H9 (cell line): ENCODE measurements around the gene BIN1. TPM values are rescaled to one million over a fixed set of nuclear protein-coding genes. Genes with fewer than 3 reads are reported as not detected.
A peak's percentile ranks its signal among the peaks of the same experiment; 100 is the strongest.

Experiments
- DNase-seq: peaks from one replicate; pipeline ENCODE4 v3.0.0-alpha.2; 2017
- H2AFZ ChIP-seq: one replicate; pipeline ENCODE4 v1.6.1; 2013; ENCODE audit warnings: mild to moderate bottlenecking, low read length, control low read depth, moderate library complexity
- H2AK5ac ChIP-seq: 2 replicates; pipeline ENCODE4 v1.6.1; 2013; ENCODE audit warnings: low read length, control low read depth, mixed read lengths; ENCODE audit not compliant: insufficient read length
- H2BK120ac ChIP-seq: one replicate; pipeline ENCODE4 v1.6.1; 2013; ENCODE audit warnings: low read depth, mild to moderate bottlenecking, low read length, control low read depth, inconsistent platforms; ENCODE audit not compliant: poor library complexity, severe bottlenecking
- H2BK12ac ChIP-seq: 2 replicates; pipeline ENCODE4 v1.6.1; 2013; ENCODE audit warnings: low read length, control low read depth, mixed read lengths, low read depth; ENCODE audit not compliant: insufficient read length
- H2BK15ac ChIP-seq: 2 replicates; pipeline ENCODE4 v1.6.1; 2013; ENCODE audit warnings: low read depth, low read length, control low read depth
- H2BK20ac ChIP-seq: one replicate; pipeline ENCODE4 v1.6.1; 2013; ENCODE audit warnings: low read depth, mild to moderate bottlenecking, low read length, control low read depth, inconsistent platforms; ENCODE audit not compliant: poor library complexity, severe bottlenecking
- H2BK5ac ChIP-seq: 2 replicates; pipeline ENCODE4 v1.6.1; 2013; ENCODE audit warnings: low read length, control low read depth, mixed read lengths; ENCODE audit not compliant: insufficient read length
- H3K14ac ChIP-seq: 2 replicates; pipeline ENCODE4 v1.6.1; 2013; ENCODE audit warnings: low read length, control low read depth; ENCODE audit not compliant: insufficient read depth
- H3K18ac ChIP-seq: 2 replicates; pipeline ENCODE4 v1.6.1; 2013; ENCODE audit warnings: low read depth, mild to moderate bottlenecking, mixed read lengths, low read length, control low read depth; ENCODE audit not compliant: insufficient read length
- H3K23ac ChIP-seq: 2 replicates; pipeline ENCODE4 v1.6.1; 2013; ENCODE audit warnings: low read length, control low read depth, mixed read lengths, low read depth; ENCODE audit not compliant: insufficient read length
- H3K23me2 ChIP-seq: 2 replicates; pipeline ENCODE4 v1.6.1; 2013; ENCODE audit warnings: low read depth, mild to moderate bottlenecking, mixed read lengths, low read length, control low read depth; ENCODE audit not compliant: insufficient read length, poor library complexity, severe bottlenecking
- H3K27ac ChIP-seq: 2 replicates; pipeline ENCODE4 v1.5.1; 2013; ENCODE audit warnings: low read length, control low read depth, mixed read lengths, low read depth; ENCODE audit not compliant: insufficient read length
- H3K27me3 ChIP-seq: 2 replicates; pipeline ENCODE4 v1.6.1; 2013; ENCODE audit warnings: low read length, control low read depth, inconsistent platforms; ENCODE audit not compliant: insufficient read depth
- H3K4ac ChIP-seq: 2 replicates; pipeline ENCODE4 v1.6.1; 2013; ENCODE audit warnings: low read depth, mild to moderate bottlenecking, control low read depth, inconsistent platforms, low read length, moderate library complexity
- H3K4me1 ChIP-seq: 2 replicates; pipeline ENCODE4 v1.6.1; 2013; ENCODE audit warnings: low read length, control low read depth, inconsistent platforms; ENCODE audit not compliant: insufficient read depth
- H3K4me2 ChIP-seq: 2 replicates; pipeline ENCODE4 v1.6.1; 2013; ENCODE audit warnings: low read length, control low read depth, mixed read lengths; ENCODE audit not compliant: insufficient read length, insufficient read depth
- H3K56ac ChIP-seq: 2 replicates; pipeline ENCODE4 v1.6.1; 2013; ENCODE audit warnings: low read depth, mild to moderate bottlenecking, mixed read lengths, low read length, control low read depth; ENCODE audit not compliant: insufficient read length
- H3K79me1 ChIP-seq: 2 replicates; pipeline ENCODE4 v1.6.1; 2013; ENCODE audit warnings: low read depth, mild to moderate bottlenecking, moderate library complexity, low read length, control low read depth, inconsistent platforms; ENCODE audit not compliant: insufficient read depth, poor library complexity, severe bottlenecking
- H3K79me2 ChIP-seq: 2 replicates; pipeline ENCODE4 v1.6.1; 2013; ENCODE audit warnings: low read length, control low read depth, inconsistent platforms; ENCODE audit not compliant: insufficient read depth
- H3K9ac ChIP-seq: 2 replicates; pipeline ENCODE4 v1.6.1; 2013; ENCODE audit warnings: low read length, control low read depth, mixed read lengths; ENCODE audit not compliant: insufficient read length; ENCODE audit errors: extremely low read depth
- H3K9me3 ChIP-seq: one replicate; pipeline ENCODE4 v1.6.1; 2013; ENCODE audit warnings: low read depth, low read length, inconsistent platforms; ENCODE audit not compliant: control insufficient read depth
- H3T11ph ChIP-seq: one replicate; pipeline ENCODE4 v1.6.1; 2013; ENCODE audit warnings: mild to moderate bottlenecking, low read length, control low read depth, inconsistent platforms
- H4K20me1 ChIP-seq: one replicate; pipeline ENCODE4 v1.6.1; 2013; ENCODE audit not compliant: control insufficient read depth, insufficient read length, insufficient read depth
- H4K5ac ChIP-seq: 2 replicates; pipeline ENCODE4 v1.6.1; 2013; ENCODE audit warnings: low read depth, mild to moderate bottlenecking, mixed read lengths, low read length, control low read depth; ENCODE audit not compliant: insufficient read length
- H4K8ac ChIP-seq: replicated peaks from 2 replicates; pipeline ENCODE4 v1.6.1; 2013; ENCODE audit warnings: low read length, control low read depth, mixed read lengths, low read depth; ENCODE audit not compliant: insufficient read length
- H4K91ac ChIP-seq: 2 replicates; pipeline ENCODE4 v1.6.1; 2013; ENCODE audit warnings: low read depth, mild to moderate bottlenecking, moderate library complexity, mixed read lengths, low read length, control low read depth; ENCODE audit not compliant: insufficient read length
- H3K27ac Mint-ChIP-seq, 3 experiments: 2 replicates in 2 of 3; 3 replicates in 1 of 3; pipeline ENCODE4 v1.8.0; 2020 to 2021; ENCODE audit warnings: mixed read lengths in 3 of 3, mild to moderate bottlenecking in 1 of 3, moderate library complexity in 1 of 3
- H3K27me3 Mint-ChIP-seq: 2 replicates; pipeline ENCODE4 v1.8.0; 2021; ENCODE audit warnings: low read depth, mild to moderate bottlenecking, moderate library complexity, mixed read lengths
- H3K36me3 Mint-ChIP-seq, 3 experiments: 2 replicates in 2 of 3; 3 replicates in 1 of 3; pipeline ENCODE4 v1.8.0; 2020 to 2021; ENCODE audit warnings: low read depth in 3 of 3, mixed read lengths in 3 of 3; ENCODE audit not compliant: insufficient read depth in 1 of 3
- H3K4me1 Mint-ChIP-seq, 2 experiments: 2 replicates each; pipeline ENCODE4 v1.8.0; 2020; ENCODE audit warnings: mixed read lengths in 2 of 2
- H3K4me3 Mint-ChIP-seq, 2 experiments: 2 replicates in 1 of 2; 3 replicates in 1 of 2; pipeline ENCODE4 v1.8.0; 2020 to 2021; ENCODE audit warnings: mild to moderate bottlenecking in 2 of 2, mixed read lengths in 2 of 2, moderate library complexity in 1 of 2
- H3K9me3 Mint-ChIP-seq, 2 experiments: 2 replicates in 1 of 2; 3 replicates in 1 of 2; pipeline ENCODE4 v1.8.0; 2020; ENCODE audit warnings: mild to moderate bottlenecking in 2 of 2, mixed read lengths in 2 of 2, moderate library complexity in 1 of 2
- WGBS: extraction: QIAGEN DNeasy Blood & Tissue Kit; methylation state at CpG from one replicate; pipeline ENCODE4 v1.1.7; 2013; ENCODE audit warnings: missing lambda C conversion rate, low lambda C conversion rate, mixed read lengths; ENCODE audit not compliant: insufficient read length; ENCODE audit errors: extremely low coverage; 5-methylcytosine and 5-hydroxymethylcytosine counted together
- total RNA-seq: library from RNA; stranded (reverse); gene quantifications from 2 replicates; pipeline ENCODE4 v1.2.1, GENCODE V29; 2021
- TF ChIP-seq, protein P1 (sequence below): fragments of 200-600 bp; sonication (generic); conservative IDR thresholded peaks from 3 replicates; pipeline ENCODE4 v1.8.0; 2021; ENCODE audit warnings: antibody characterized with exemption, mild to moderate bottlenecking

The BIN1 gene
- total RNA-seq, 1 experiment from 2014 or later: 32.0 TPM

DNA sequence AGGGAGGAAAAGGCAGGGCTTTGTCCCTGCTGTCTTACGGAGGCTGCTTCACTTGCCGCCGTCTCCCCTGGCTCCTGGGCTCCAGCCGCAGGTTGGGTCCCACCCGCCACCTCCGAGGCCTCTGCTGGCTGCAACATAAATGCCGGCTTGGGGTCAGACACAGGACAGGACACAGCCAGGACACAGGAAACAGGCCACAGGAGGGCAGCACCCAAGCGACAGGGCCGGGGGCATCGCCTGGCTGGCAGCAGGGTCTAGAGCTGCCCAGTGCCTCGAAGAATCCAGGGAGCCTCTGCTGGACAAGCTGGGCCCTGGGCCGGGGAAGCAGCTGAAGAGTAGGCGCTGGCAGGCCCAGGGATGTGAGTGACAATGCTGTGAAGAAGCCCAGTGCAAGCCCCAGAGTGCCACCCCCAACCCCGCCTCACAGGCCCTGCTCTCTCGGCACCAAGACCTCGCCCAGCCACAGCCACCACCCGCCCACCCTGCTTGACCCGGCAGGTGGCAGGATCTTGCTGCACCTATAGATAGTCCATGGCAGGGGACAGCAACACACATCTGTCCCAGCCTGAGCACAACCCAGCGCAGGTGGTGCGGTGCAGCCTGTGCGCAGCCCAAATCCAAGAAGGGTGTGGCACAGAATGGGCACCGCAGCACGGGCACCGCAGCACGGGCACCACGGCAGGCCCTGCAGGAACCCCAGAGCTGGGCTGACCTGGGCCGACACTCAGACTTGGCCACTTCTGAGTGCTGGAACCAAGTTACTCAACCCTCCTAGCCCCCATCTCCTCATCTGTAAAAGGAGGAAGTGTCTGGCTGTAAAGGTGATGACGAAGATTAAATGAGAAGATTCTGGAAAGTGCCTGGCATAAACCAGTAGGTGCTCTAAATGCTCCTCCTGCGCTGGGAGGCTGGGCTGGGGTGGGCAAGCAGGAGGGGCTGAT lies 55.6 kb downstream of the BIN1 start:
- Histone ChIP-seq H4K20me1 (no peaks in the 10 kb centered on the region), H3K9ac (no peak overlapping the region), H2BK20ac (no peak overlapping the region), H3K27me3 (no peaks in the 10 kb centered on the region), H2BK15ac (no peak overlapping the region), H3K9me3 (no peaks in the 10 kb centered on the region), H2BK120ac (no peak overlapping the region), H3K18ac (no peak overlapping the region), H3K4ac (no peak overlapping the region), H2BK5ac (no peak overlapping the region), H2AK5ac (no peak overlapping the region), H3K14ac (no peak overlapping the region), H2AFZ (no peak overlapping the region), H2BK12ac (no peak overlapping the region), H3K4me2 (no peak overlapping the region), H4K5ac (no peak overlapping the region), H3K4me1 (no peaks in the 10 kb centered on the region), H3K79me1 (no peaks in the 10 kb centered on the region), H4K91ac (no peak overlapping the region), H3K23ac (no peak overlapping the region), H3K79me2 (no peaks in the 10 kb centered on the region), H3K56ac (no peak overlapping the region), H3T11ph (no peak overlapping the region), H4K8ac (no peak overlapping the region), H3K23me2 (no peaks in the 10 kb centered on the region), H3K27ac (no peak overlapping the region)
- TF ChIP-seq, protein P1, sequence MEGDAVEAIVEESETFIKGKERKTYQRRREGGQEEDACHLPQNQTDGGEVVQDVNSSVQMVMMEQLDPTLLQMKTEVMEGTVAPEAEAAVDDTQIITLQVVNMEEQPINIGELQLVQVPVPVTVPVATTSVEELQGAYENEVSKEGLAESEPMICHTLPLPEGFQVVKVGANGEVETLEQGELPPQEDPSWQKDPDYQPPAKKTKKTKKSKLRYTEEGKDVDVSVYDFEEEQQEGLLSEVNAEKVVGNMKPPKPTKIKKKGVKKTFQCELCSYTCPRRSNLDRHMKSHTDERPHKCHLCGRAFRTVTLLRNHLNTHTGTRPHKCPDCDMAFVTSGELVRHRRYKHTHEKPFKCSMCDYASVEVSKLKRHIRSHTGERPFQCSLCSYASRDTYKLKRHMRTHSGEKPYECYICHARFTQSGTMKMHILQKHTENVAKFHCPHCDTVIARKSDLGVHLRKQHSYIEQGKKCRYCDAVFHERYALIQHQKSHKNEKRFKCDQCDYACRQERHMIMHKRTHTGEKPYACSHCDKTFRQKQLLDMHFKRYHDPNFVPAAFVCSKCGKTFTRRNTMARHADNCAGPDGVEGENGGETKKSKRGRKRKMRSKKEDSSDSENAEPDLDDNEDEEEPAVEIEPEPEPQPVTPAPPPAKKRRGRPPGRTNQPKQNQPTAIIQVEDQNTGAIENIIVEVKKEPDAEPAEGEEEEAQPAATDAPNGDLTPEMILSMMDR: peak; percentile 11; the same call in 1 of the 3 replicates
- H3K9me3 Mint-ChIP-seq: no peaks in the 10 kb centered on the region
- H3K4me1 Mint-ChIP-seq: peaks cover 2 to 8% of the 10 kb centered on the region in 2 experiments; a peak in 3 of 4 replicates
- DNase-seq: no peak
- no peak overlapping the region for H3K27ac Mint-ChIP-seq
- H3K27me3 Mint-ChIP-seq: peaks cover 3% of the 10 kb centered on the region; the same call in 1 of the 2 replicates
- H3K36me3 Mint-ChIP-seq: peaks cover 0 to 9% (median 4%) of the 10 kb centered on the region in 3 experiments; a peak in 3 of 7 replicates
- no CpG with 5 or more reads among the region's 29 CpGs for WGBS
- H3K4me3 Mint-ChIP-seq: no peak overlapping the region
